ENCODE results near the gene ACER2. TPM values are rescaled to one million over a fixed set of nuclear protein-coding genes. Genes with fewer than 3 reads are reported as not detected.
"Not testable (repeated sequence)": the region's sequence is repeated elsewhere in the genome, so short reads cannot be mapped to it uniquely, and the experiment has no call there.

ACER2 gene
- total and polyA plus RNA-seq, 2 experiments from 2014 or later: 0.87 to 14.6 TPM

DNA sequence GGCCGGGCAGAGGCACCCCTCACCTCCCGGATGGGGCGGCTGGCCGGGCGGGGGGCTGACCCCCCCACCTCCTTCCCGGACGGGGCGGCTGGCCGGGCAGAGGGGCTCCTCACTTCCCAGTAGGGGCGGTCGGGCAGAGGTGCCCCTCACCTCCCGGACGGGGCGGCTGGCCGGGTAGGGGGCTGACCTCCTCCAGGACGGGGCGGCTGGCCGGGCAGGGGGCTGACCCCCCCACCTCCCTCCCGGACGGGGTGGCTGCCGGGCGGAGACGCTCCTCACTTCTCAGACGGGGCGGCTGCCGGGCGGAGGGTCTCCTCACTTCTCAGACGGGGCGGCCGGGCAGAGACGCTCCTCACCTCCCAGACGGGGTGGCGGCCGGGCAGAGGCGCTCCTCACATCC, 24.9 kb downstream of the ACER2 start:
- not testable (repeated sequence) for DNase-seq (ENCODE audit: low spot score); H3K4me1 ChIP-seq (ENCODE audit: insufficient read depth); H3K27me3 Mint-ChIP-seq (ENCODE audit: insufficient read depth, low read depth, poor library complexity); H3K4me2 ChIP-seq; H3K27ac ChIP-seq (ENCODE audit: low read depth); H3K27ac Mint-ChIP-seq; H3K9me2 ChIP-seq (ENCODE audit: insufficient read depth); H2AFZ ChIP-seq; H3K4me3 ChIP-seq; H3K79me2 ChIP-seq (replicated peaks; ENCODE audit: insufficient read depth); H3F3A ChIP-seq (replicated peaks; ENCODE audit: low read depth); H3K4me3 Mint-ChIP-seq; H3K27me3 ChIP-seq (ENCODE audit: insufficient read depth); ATAC-seq; H3K4me1 Mint-ChIP-seq; H4K20me1 ChIP-seq (replicated peaks; ENCODE audit: insufficient read depth)
- Mint-ChIP-seq H3K9me3 (peaks cover 13% of the 10 kb centered on the region), H3K36me3 (ENCODE audit: low read depth) (peaks cover 41% of the 10 kb centered on the region)
- peaks cover 15% of the 10 kb centered on the region for H3K36me3 ChIP-seq (ENCODE audit: insufficient read depth)

DNA sequence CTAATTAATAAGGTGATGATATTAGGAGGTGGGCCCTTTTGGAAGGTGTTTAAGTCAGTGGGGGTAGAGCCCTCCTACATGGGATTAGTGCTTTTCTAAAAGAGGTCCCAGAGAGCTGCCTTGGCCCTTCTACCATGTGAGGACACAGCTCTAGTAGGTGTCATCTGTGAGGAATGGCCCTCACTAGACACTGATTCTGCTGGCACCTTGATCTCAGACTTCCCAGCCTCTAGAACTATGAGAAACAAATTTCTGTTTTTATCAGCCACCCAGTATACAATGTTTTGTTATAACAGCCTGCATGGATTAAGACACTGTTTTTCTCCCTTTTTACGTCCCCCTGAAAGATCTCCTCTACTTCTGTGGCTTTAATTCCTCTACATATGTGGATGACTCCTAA, 31.6 kb downstream of the ACER2 start:
- peaks cover 19% of the 10 kb centered on the region for H3K4me1 Mint-ChIP-seq
- Histone ChIP-seq H3F3A (replicated peaks; ENCODE audit: low read depth) (no peaks in the 10 kb centered on the region), H3K9me2 (ENCODE audit: insufficient read depth) (no peaks in the 10 kb centered on the region), H3K27me3 (ENCODE audit: insufficient read depth) (no peaks in the 10 kb centered on the region), H3K79me2 (replicated peaks; ENCODE audit: insufficient read depth) (no peaks in the 10 kb centered on the region), H3K4me1 (ENCODE audit: insufficient read depth) (peaks cover 11% of the 10 kb centered on the region), H3K27ac (ENCODE audit: low read depth) (no peak overlapping the region), H4K20me1 (replicated peaks; ENCODE audit: insufficient read depth) (no peaks in the 10 kb centered on the region), H3K4me3 (no peak overlapping the region), H2AFZ (no peak overlapping the region), H3K36me3 (ENCODE audit: insufficient read depth) (peaks cover 9% of the 10 kb centered on the region; the same call in 1 of the 2 replicates), H3K4me2 (no peak overlapping the region)
- H3K27ac Mint-ChIP-seq: no peak overlapping the region
- H3K9me3 Mint-ChIP-seq: 0 out of 3 replicates have a peak, but pooled peaks cover under 1% of the 10 kb centered on the region
- TF ChIP-seq, protein P1, sequence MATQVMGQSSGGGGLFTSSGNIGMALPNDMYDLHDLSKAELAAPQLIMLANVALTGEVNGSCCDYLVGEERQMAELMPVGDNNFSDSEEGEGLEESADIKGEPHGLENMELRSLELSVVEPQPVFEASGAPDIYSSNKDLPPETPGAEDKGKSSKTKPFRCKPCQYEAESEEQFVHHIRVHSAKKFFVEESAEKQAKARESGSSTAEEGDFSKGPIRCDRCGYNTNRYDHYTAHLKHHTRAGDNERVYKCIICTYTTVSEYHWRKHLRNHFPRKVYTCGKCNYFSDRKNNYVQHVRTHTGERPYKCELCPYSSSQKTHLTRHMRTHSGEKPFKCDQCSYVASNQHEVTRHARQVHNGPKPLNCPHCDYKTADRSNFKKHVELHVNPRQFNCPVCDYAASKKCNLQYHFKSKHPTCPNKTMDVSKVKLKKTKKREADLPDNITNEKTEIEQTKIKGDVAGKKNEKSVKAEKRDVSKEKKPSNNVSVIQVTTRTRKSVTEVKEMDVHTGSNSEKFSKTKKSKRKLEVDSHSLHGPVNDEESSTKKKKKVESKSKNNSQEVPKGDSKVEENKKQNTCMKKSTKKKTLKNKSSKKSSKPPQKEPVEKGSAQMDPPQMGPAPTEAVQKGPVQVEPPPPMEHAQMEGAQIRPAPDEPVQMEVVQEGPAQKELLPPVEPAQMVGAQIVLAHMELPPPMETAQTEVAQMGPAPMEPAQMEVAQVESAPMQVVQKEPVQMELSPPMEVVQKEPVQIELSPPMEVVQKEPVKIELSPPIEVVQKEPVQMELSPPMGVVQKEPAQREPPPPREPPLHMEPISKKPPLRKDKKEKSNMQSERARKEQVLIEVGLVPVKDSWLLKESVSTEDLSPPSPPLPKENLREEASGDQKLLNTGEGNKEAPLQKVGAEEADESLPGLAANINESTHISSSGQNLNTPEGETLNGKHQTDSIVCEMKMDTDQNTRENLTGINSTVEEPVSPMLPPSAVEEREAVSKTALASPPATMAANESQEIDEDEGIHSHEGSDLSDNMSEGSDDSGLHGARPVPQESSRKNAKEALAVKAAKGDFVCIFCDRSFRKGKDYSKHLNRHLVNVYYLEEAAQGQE (IDR thresholded peaks at IDR 0.05; ENCODE audit: unreplicated experiment): no peak
- TF ChIP-seq STAT1 (IDR thresholded peaks at IDR 0.05; ENCODE audit: unreplicated experiment) (no peak), ZNF114 (CRISPR knock-in tag; IDR thresholded peaks at IDR 0.05) (no peak), POLR2AphosphoS5 (IDR thresholded peaks at IDR 0.05; ENCODE audit: low read depth) (no peak), JUNB (IDR thresholded peaks at IDR 0.05; ENCODE audit: unreplicated experiment) (no peak), EZH2 (IDR thresholded peaks at IDR 0.05; ENCODE audit: low read depth, unreplicated experiment) (no peak)
- TF ChIP-seq, protein P2, sequence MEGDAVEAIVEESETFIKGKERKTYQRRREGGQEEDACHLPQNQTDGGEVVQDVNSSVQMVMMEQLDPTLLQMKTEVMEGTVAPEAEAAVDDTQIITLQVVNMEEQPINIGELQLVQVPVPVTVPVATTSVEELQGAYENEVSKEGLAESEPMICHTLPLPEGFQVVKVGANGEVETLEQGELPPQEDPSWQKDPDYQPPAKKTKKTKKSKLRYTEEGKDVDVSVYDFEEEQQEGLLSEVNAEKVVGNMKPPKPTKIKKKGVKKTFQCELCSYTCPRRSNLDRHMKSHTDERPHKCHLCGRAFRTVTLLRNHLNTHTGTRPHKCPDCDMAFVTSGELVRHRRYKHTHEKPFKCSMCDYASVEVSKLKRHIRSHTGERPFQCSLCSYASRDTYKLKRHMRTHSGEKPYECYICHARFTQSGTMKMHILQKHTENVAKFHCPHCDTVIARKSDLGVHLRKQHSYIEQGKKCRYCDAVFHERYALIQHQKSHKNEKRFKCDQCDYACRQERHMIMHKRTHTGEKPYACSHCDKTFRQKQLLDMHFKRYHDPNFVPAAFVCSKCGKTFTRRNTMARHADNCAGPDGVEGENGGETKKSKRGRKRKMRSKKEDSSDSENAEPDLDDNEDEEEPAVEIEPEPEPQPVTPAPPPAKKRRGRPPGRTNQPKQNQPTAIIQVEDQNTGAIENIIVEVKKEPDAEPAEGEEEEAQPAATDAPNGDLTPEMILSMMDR (conservative IDR thresholded peaks at IDR 0.05; ENCODE audit: low read depth in 2 of 2): no peak
- TF ChIP-seq, protein P3, sequence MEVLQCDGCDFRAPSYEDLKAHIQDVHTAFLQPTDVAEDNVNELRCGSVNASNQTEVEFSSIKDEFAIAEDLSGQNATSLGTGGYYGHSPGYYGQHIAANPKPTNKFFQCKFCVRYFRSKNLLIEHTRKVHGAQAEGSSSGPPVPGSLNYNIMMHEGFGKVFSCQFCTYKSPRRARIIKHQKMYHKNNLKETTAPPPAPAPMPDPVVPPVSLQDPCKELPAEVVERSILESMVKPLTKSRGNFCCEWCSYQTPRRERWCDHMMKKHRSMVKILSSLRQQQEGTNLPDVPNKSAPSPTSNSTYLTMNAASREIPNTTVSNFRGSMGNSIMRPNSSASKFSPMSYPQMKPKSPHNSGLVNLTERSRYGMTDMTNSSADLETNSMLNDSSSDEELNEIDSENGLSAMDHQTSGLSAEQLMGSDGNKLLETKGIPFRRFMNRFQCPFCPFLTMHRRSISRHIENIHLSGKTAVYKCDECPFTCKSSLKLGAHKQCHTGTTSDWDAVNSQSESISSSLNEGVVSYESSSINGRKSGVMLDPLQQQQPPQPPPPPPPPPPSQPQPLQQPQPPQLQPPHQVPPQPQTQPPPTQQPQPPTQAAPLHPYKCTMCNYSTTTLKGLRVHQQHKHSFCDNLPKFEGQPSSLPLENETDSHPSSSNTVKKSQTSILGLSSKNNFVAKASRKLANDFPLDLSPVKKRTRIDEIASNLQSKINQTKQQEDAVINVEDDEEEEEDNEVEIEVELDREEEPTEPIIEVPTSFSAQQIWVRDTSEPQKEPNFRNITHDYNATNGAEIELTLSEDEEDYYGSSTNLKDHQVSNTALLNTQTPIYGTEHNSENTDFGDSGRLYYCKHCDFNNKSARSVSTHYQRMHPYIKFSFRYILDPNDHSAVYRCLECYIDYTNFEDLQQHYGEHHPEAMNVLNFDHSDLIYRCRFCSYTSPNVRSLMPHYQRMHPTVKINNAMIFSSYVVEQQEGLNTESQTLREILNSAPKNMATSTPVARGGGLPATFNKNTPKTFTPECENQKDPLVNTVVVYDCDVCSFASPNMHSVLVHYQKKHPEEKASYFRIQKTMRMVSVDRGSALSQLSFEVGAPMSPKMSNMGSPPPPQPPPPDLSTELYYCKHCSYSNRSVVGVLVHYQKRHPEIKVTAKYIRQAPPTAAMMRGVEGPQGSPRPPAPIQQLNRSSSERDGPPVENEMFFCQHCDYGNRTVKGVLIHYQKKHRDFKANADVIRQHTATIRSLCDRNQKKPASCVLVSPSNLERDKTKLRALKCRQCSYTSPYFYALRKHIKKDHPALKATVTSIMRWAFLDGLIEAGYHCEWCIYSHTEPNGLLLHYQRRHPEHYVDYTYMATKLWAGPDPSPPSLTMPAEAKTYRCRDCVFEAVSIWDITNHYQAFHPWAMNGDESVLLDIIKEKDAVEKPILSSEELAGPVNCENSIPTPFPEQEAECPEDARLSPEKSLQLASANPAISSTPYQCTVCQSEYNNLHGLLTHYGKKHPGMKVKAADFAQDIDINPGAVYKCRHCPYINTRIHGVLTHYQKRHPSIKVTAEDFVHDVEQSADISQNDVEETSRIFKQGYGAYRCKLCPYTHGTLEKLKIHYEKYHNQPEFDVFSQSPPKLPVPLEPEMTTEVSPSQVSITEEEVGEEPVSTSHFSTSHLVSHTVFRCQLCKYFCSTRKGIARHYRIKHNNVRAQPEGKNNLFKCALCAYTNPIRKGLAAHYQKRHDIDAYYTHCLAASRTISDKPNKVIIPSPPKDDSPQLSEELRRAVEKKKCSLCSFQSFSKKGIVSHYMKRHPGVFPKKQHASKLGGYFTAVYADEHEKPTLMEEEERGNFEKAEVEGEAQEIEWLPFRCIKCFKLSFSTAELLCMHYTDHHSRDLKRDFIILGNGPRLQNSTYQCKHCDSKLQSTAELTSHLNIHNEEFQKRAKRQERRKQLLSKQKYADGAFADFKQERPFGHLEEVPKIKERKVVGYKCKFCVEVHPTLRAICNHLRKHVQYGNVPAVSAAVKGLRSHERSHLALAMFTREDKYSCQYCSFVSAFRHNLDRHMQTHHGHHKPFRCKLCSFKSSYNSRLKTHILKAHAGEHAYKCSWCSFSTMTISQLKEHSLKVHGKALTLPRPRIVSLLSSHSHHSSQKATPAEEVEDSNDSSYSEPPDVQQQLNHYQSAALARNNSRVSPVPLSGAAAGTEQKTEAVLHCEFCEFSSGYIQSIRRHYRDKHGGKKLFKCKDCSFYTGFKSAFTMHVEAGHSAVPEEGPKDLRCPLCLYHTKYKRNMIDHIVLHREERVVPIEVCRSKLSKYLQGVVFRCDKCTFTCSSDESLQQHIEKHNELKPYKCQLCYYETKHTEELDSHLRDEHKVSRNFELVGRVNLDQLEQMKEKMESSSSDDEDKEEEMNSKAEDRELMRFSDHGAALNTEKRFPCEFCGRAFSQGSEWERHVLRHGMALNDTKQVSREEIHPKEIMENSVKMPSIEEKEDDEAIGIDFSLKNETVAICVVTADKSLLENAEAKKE (CRISPR knock-in tag; IDR thresholded peaks at IDR 0.05): no peak
- DNase-seq (ENCODE audit: low spot score) (no peak), ATAC-seq (no peak)
- no peak overlapping the region for H3K4me3 Mint-ChIP-seq
- H3K36me3 Mint-ChIP-seq (ENCODE audit: low read depth): peaks cover 44% of the 10 kb centered on the region
- peaks cover 5% of the 10 kb centered on the region for H3K27me3 Mint-ChIP-seq (ENCODE audit: insufficient read depth, low read depth, poor library complexity)

Data from GM23338 (cell line).